DOHH2 (cell line): ENCODE data around the gene GTF3C1.

Source experiments
- H3F3A ChIP-seq: fragments of 200-600 bp; sonication (generic), shearing (Covaris generic); 2 replicates; pipeline ENCODE4 v1.6.0; 2016; ENCODE audit warnings: antibody characterized with exemption, mild to moderate bottlenecking; ENCODE audit not compliant: control insufficient read depth, insufficient read depth
- H3K27ac ChIP-seq: fragments of 200-600 bp; sonication (generic); 2 replicates; pipeline ENCODE4 v1.5.1; 2014; ENCODE audit warnings: low read depth, mild to moderate bottlenecking, low read length, moderate library complexity
- H3K27me3 ChIP-seq: fragments of 200-600 bp; sonication (generic); 2 replicates; pipeline ENCODE4 v1.6.1; 2014; ENCODE audit warnings: mild to moderate bottlenecking, low read length, mixed read lengths; ENCODE audit not compliant: control insufficient read depth
- H3K36me3 ChIP-seq: fragments of 200-600 bp; sonication (generic); 2 replicates; pipeline ENCODE4 v1.6.1; 2014; ENCODE audit warnings: mild to moderate bottlenecking, low read length, moderate library complexity, mixed read lengths; ENCODE audit not compliant: control insufficient read depth
- H3K4me1 ChIP-seq: fragments of 200-600 bp; sonication (generic); 2 replicates; pipeline ENCODE4 v1.6.1; 2014; ENCODE audit warnings: mild to moderate bottlenecking, low read length, mixed read lengths; ENCODE audit not compliant: control insufficient read depth
- H3K4me2 ChIP-seq: fragments of 200-600 bp; sonication (generic); 2 replicates; pipeline ENCODE4 v1.6.0; 2014; ENCODE audit warnings: mild to moderate bottlenecking, low read length, moderate library complexity
- H3K4me3 ChIP-seq: fragments of 200-600 bp; sonication (generic); 2 replicates; pipeline ENCODE4 v1.5.1; 2014; ENCODE audit warnings: mild to moderate bottlenecking, low read length, mixed read lengths
- H3K79me2 ChIP-seq: fragments of 200-600 bp; sonication (generic); 2 replicates; pipeline ENCODE4 v1.6.1; 2014; ENCODE audit warnings: mild to moderate bottlenecking, low read length, mixed read lengths; ENCODE audit not compliant: control insufficient read depth
- H3K9me2 ChIP-seq: fragments of 200-600 bp; sonication (generic); replicated peaks from 2 replicates; pipeline ENCODE4 v1.6.1; 2014; ENCODE audit warnings: mild to moderate bottlenecking, low read length, mixed read lengths; ENCODE audit not compliant: control insufficient read depth
- H3K9me3 ChIP-seq: fragments of 200-600 bp; sonication (generic); 2 replicates; pipeline ENCODE4 v1.6.1; 2014; ENCODE audit warnings: antibody characterized with exemption, low read length, mixed read lengths; ENCODE audit not compliant: control insufficient read depth, insufficient read depth
- H4K20me1 ChIP-seq: fragments of 200-600 bp; sonication (generic); 2 replicates; pipeline ENCODE4 v1.6.0; 2014; ENCODE audit warnings: low read depth, mild to moderate bottlenecking, antibody characterized with exemption, low read length, moderate library complexity; ENCODE audit not compliant: control insufficient read depth, insufficient read depth
- CTCF ChIP-seq: fragments of 200-600 bp; sonication (generic); IDR thresholded peaks from one replicate; pipeline ENCODE4 v1.5.1; 2014; ENCODE audit warnings: antibody characterized with exemption, mild to moderate bottlenecking, low read depth, low read length; ENCODE audit not compliant: poor library complexity, severe bottlenecking
- EZH2phosphoT487 ChIP-seq: fragments of 200-600 bp; sonication (generic); IDR thresholded peaks from 2 replicates; pipeline ENCODE4 v1.6.1; 2017; ENCODE audit warnings: borderline replicate concordance, mild to moderate bottlenecking, antibody characterized with exemption, low read length, moderate library complexity, mixed read lengths

GTF3C1 gene

DNA sequence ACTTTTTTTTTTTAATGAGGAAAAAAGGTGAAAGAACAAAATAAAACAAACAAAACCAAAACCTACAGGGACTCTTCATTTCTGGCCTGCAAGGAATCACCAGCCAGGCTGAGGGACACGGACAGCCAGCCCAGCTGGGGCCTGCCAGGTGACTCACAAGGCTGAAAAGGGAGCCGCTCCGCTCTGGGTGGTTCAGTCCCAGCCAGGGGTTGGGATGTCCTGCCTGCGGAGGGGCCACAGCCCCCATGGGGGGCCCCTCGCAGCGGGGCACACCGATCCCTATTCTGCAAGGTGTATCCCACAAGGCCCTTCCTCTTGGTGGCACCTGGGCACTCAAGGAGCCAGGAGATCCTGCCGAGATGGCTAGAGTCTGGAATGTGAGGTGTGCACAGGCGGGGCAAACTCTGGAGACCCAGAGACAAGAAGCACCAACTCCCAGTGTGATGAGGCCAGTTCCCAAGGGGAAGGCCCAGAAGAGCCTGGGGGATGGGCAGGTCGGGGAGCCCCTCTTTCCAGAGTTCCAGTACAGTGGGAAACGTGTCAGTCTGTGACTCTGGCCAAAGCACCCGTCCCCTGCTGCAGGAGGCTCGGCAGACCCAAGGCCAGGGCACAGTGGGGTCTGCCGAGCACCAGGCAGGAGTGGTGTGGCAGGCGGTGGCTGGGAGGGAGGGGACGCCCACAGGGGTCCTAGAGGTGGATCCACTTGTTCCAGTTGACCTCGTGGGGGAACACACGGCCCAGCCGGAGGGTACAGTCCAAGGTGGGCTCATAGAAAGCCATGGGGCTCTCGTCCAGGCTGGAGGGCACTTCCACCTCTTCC lies 88.8 kb downstream of the GTF3C1 start:
- Histone ChIP-seq H3K36me3 (peaks cover 30% of the 10 kb centered on the region), H3K4me1 (peaks cover 10% of the 10 kb centered on the region), H3F3A (no peaks in the 10 kb centered on the region), H3K27ac (no peak overlapping the region), H4K20me1 (no peaks in the 10 kb centered on the region), H3K4me3 (no peak overlapping the region), H3K27me3 (no peaks in the 10 kb centered on the region), H3K4me2 (no peak overlapping the region), H3K9me3 (no peaks in the 10 kb centered on the region), H3K9me2 (no peaks in the 10 kb centered on the region), H3K79me2 (no peaks in the 10 kb centered on the region)
- TF ChIP-seq EZH2phosphoT487 (no peak), CTCF (no peak)

DNA sequence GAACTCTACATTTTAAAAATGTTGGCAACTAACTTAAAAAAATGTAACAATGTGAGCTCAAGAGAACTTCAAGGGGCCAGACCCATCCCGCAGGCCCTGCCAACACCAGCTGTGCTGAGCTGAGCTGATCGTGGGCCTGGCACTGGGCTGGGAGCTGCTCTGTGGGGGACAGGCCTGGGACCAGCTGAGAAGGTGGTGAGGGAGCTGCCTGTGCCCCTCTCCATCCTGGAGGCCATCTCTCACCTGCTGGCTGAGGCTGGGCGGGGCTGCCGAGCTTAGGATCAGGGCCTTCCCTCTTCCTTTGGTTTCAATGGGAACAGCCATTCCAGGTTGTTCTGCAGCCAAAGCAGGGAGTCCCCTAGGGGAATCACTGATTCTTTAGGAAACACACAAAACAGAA lies 89.5 kb downstream of the GTF3C1 start:
- H3K4me3 ChIP-seq: no peak overlapping the region
- peaks cover 24% of the 10 kb centered on the region for H3K36me3 ChIP-seq
- H3K27ac ChIP-seq: no peak overlapping the region
- no peaks in the 10 kb centered on the region for H3K9me3 ChIP-seq
- H3F3A ChIP-seq: no peaks in the 10 kb centered on the region
- H3K27me3 ChIP-seq: no peaks in the 10 kb centered on the region
- peaks cover 16% of the 10 kb centered on the region for H3K4me1 ChIP-seq
- no peak for TF ChIP-seq EZH2phosphoT487
- TF ChIP-seq CTCF: no peak
- no peaks in the 10 kb centered on the region for H3K79me2 ChIP-seq
- H3K4me2 ChIP-seq: no peak overlapping the region
- no peaks in the 10 kb centered on the region for H4K20me1 ChIP-seq
- no peaks in the 10 kb centered on the region for H3K9me2 ChIP-seq

DNA sequence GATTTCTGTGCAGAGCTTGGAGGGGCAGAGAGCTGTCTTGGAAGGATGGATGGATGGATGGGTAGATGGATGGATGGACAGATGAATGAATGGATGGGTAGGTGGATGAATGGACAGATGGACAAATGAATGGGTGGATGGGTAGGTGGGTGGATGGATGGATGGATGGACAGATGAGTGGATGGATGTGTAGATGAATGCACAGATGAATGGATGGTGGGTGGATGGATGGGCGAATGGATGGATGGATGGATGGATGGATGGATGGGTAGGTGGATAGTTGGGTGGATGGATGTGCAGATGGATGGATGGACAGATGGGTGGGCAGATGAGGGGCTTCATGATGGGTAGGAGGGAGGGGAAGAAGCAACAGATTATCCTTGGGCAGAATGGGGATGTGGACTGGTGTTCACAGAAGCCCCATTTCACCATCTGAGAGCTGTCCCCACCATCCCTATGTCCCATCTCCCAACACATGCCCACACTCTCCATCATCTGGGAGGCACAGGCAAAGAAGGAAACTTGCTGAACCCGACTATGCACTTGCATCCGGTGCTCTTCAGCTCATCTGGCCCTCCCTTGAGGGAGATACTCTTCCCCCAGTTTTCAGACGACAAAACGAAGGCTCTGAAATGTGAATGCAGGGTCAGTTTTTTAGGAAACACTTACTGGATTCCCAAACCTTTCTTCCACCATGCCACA lies 90.6 kb downstream of the GTF3C1 start:
- TF ChIP-seq EZH2phosphoT487 (no peak), CTCF (no peak)
- Histone ChIP-seq H3K4me2 (no peak overlapping the region), H3K4me1 (peaks cover 17% of the 10 kb centered on the region)

More for the DNA sequence above, 90.6 kb downstream of the GTF3C1 start:
- no peaks in the 10 kb centered on the region for H3K27me3 ChIP-seq
- H3K4me3 ChIP-seq: no peak overlapping the region
- H4K20me1 ChIP-seq: no peaks in the 10 kb centered on the region
- no peaks in the 10 kb centered on the region for H3F3A ChIP-seq
- H3K9me3 ChIP-seq: no peaks in the 10 kb centered on the region
- no peaks in the 10 kb centered on the region for H3K79me2 ChIP-seq
- H3K9me2 ChIP-seq: no peaks in the 10 kb centered on the region
- H3K36me3 ChIP-seq: peaks cover 18% of the 10 kb centered on the region
- no peak overlapping the region for H3K27ac ChIP-seq
